Measurements from ENCODE around the gene CHGA. TPM values are rescaled to one million over a fixed set of nuclear protein-coding genes. Genes with fewer than 3 reads are reported as not detected.

The CHGA gene
- total RNA-seq, 1 donor from 2014 or later = not detected

GRCh38 chr14:92962031-92962830 lies 39.3 kb downstream of the CHGA start:
- peaks cover 15% of the 10 kb centered on the region for H3K9me3 Mint-ChIP-seq
- no peaks in the 10 kb centered on the region for H3K27me3 Mint-ChIP-seq (ENCODE audit: low read depth)
- H3K36me3 Mint-ChIP-seq = peaks cover 9% of the 10 kb centered on the region
- peaks cover 14% of the 10 kb centered on the region for H3K4me1 Mint-ChIP-seq
- no peak overlapping the region for H3K4me3 Mint-ChIP-seq
- no peak overlapping the region for H3K27ac Mint-ChIP-seq
- DNase-seq (ENCODE audit: low spot score in 2 of 2, unreplicated experiment in 2 of 2) = no peak
- TF ChIP-seq CTCF (IDR thresholded peaks at IDR 0.05; ENCODE audit: unreplicated experiment) = no peak

- TF ChIP-seq CTCF (IDR thresholded peaks at IDR 0.05; ENCODE audit: unreplicated experiment) = no peak
- peaks cover 9% of the 10 kb centered on the region for H3K36me3 Mint-ChIP-seq
- no peak overlapping the region for H3K27ac Mint-ChIP-seq
- DNase-seq (ENCODE audit: low spot score in 2 of 2, unreplicated experiment in 2 of 2) = no peak
- no peaks in the 10 kb centered on the region for H3K27me3 Mint-ChIP-seq (ENCODE audit: low read depth)
- peaks cover 20% of the 10 kb centered on the region for H3K9me3 Mint-ChIP-seq
- H3K4me1 Mint-ChIP-seq = peaks cover 14% of the 10 kb centered on the region
- H3K4me3 Mint-ChIP-seq = no peak overlapping the region
These were observed 39.8 kb downstream of the CHGA start for GRCh38 chr14:92962831-92963095.

GRCh38 chr14:92963301-92964123 lies 40.6 kb downstream of the CHGA start:
- no peak overlapping the region for H3K4me3 Mint-ChIP-seq
- DNase-seq (ENCODE audit: low spot score in 2 of 2, unreplicated experiment in 2 of 2) = no peak
- H3K27me3 Mint-ChIP-seq (ENCODE audit: low read depth) = no peaks in the 10 kb centered on the region
- TF ChIP-seq CTCF (IDR thresholded peaks at IDR 0.05; ENCODE audit: unreplicated experiment) = no peak
- H3K4me1 Mint-ChIP-seq = peaks cover 14% of the 10 kb centered on the region
- H3K27ac Mint-ChIP-seq = peak overlapping the region; percentile 82
- H3K9me3 Mint-ChIP-seq = peaks cover 21% of the 10 kb centered on the region
- peaks cover 9% of the 10 kb centered on the region for H3K36me3 Mint-ChIP-seq

- peaks cover 11% of the 10 kb centered on the region for H3K4me1 Mint-ChIP-seq
- DNase-seq (ENCODE audit: low spot score in 2 of 2, unreplicated experiment in 2 of 2) = no peak
- peaks cover 21% of the 10 kb centered on the region for H3K9me3 Mint-ChIP-seq
- no peaks in the 10 kb centered on the region for H3K27me3 Mint-ChIP-seq (ENCODE audit: low read depth)
- peaks cover 9% of the 10 kb centered on the region for H3K36me3 Mint-ChIP-seq
- H3K27ac Mint-ChIP-seq = peak overlapping the region; percentile 53
- TF ChIP-seq CTCF (IDR thresholded peaks at IDR 0.05; ENCODE audit: unreplicated experiment) = no peak
- no peak overlapping the region for H3K4me3 Mint-ChIP-seq
These were observed 41.5 kb downstream of the CHGA start for GRCh38 chr14:92964124-92965109.

GRCh38 chr14:92965281-92965680 lies 42.3 kb downstream of the CHGA start:
- Mint-ChIP-seq H3K4me1 (peaks cover 8% of the 10 kb centered on the region), H3K27ac (no peak overlapping the region), H3K27me3 (ENCODE audit: low read depth) (no peaks in the 10 kb centered on the region), H3K36me3 (peaks cover 9% of the 10 kb centered on the region), H3K4me3 (no peak overlapping the region), H3K9me3 (peaks cover 21% of the 10 kb centered on the region)
- no peak for TF ChIP-seq CTCF (IDR thresholded peaks at IDR 0.05; ENCODE audit: unreplicated experiment)
- DNase-seq (ENCODE audit: low spot score in 2 of 2, unreplicated experiment in 2 of 2) = no peak
